GM19452 (cell line): ENCODE data around the gene PSAT1.

Source experiments
- ATAC-seq: cut with Tn5 transposase; IDR thresholded peaks from one replicate; pipeline ENCODE4 v1.9.1; 2021; ENCODE audit not compliant: unreplicated experiment

PSAT1 gene

DNA sequence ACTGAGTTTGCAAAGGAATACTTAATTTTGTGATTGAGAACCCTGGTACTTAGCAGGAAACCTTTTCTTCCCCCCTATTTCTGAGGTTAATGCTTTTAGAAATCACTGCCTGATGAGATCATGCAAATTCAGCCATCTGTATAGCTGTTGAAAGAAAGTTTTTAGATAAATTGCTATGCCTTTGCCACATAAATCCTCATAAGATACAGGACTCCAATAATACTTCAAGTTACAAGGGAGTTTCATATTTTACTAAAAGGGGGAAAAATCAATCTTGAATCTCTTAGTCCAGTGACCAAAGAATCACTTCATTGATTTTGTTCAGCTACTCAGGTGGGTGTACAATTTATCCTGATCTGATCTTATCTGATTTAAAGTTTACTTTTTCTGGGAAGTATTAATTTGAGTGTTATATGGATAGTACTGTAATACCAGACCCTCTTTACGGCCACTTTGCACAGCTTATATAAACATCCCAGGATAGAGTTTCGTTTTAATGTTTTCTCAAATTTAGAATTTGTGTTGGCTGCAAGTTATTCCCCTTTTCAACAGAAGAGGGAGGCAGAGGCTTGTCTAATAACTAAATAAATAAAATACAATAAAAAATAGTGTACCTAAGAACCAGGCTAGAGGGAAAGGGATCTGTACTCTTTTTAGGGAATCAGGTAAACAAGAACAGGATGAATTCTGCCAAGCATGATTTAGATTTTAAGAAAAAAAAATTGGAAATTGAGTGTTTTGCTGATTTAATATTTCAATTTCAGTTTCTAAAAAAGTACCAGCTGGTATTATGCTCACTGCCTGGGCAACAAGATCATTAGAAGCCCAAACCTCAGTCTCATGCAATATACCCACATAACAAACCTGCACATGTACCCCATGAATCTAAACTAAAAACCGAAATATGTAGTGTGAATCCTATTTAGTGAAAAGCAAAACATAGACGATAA is 69.1 kb downstream of the PSAT1 start:
- no peak for ATAC-seq

DNA sequence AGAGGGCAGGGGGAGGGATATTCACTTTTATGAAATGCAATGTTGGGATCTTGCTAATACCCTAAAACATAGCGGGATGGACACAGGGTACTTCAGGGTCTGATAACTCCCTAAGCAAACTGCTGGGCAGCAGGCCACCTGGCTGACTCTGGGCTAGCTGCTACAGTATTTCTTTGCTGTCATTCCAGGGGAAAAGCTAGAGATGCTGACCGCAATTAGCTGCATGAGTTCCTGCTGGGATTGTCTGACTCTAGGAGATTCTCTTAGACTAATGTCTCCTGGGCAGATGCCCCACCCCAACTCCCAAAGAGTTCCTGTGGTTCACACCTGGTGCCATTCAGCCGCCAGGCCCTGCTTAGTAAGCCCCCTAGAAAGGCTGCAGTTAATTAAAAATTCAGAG is 69.9 kb downstream of the PSAT1 start:
- no peak for ATAC-seq

DNA sequence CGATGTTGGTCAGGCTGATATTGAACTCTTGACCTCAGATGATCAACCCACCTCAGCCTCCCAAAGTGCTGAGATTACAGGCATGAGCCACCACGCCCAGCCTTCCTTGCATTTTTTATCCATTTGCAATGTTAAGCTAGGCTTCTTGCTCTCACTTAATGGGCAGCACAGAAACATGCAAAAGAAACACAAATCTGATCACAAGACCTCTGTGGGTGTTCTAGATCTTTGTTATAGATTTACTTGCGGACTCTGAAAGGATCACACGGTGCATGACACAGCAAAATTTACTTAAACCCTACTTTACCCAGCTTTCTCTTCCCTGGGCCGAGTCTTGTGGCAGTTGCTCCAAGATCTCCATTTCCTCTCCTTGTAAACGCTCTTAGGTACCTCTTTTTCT is 71.3 kb downstream of the PSAT1 start:
- ATAC-seq: no peak

DNA sequence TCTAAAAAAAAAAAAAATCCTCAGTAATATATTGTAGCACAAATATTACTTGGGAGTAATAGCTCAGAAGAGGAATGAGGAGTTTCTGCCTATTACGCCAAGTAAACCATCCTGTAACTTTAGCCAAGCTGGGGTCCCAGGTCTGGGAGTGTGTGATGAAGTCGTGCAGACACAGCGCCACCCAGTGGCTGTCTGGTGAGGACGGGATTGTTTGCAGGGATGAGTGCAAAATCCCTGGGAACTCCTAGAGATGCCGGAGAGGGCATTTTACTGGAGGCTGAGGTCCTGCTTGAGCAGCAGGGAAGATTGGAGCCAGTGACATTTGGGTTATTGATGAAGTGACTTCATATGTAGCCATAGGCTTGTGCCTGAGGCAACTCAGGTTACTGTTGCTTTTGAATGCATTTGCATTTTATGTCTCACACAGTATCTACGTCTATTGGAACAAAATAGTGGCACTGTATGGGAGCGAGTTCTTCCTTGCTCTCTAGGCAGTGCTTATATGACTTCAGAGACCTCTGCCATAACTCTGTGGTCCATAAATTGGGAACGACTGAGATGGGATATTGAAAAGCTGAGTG is 72.8 kb downstream of the PSAT1 start:
- ATAC-seq: peak; percentile 51

DNA sequence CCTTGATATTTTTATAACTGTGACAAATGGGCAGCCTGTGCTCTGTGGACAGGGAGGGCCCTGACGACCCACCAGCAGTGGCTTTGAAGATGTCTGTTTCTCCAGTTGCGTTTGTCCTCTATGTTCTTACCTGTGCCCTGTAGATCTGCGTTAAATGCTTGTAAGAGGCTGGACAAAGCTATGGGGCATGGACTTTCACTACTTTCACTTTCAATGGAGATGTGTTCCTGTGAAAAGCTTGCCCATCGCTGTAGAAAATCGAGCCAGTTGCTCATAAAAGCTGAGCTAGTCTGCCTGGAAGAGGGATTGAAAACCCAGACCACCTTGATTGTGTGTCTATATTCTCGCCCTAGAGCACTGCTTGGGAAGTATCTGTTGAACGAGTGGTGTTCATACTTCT is 74.1 kb downstream of the PSAT1 start:
- ATAC-seq: no peak

DNA sequence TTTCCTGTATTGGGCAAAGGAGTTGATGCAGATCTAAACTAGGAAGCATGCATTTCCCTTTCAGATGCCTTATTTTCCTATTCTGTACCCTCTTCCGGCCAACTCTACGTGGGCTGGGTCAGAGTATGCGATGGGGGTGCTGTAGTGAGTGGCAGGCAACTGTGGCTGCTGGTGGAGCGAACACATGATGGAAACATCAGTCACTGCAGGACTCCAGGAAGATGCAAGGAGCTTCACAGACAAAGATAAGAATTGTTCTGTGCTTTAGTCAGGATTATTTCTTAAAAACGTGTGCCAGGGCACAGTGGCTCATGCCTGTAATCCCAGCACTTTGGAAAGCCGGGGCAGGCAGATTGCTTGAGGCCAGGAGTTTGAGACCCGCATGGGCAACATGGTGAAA is 75.1 kb downstream of the PSAT1 start:
- no peak for ATAC-seq
